MCF 10A (cell line): ENCODE data around the gene GRM8. TPM values are rescaled to one million over a fixed set of nuclear protein-coding genes. Genes with fewer than 3 reads are reported as not detected.

Source experiments
- BruUV-seq: library from RNA; stranded (reverse); fragments of 400-500 nt; replicated peaks from 2 replicates; lab custom pipeline; 2021; lab: Mats Ljungman, UMichigan
- CTCF ChIA-PET: fragments of 300-600 bp; sonication (Branson Sonifier 250); formaldehyde crosslinking; extraction: SDS; loops from one replicate; lab custom pipeline; 2021; ENCODE audit warnings: antibody characterized with exemption, inconsistent platforms; lab: Yijun Ruan, JAX
- POLR2A ChIA-PET: fragments of 300-600, 350-650 bp; sonication (Branson Sonifier 250); formaldehyde crosslinking; extraction: SDS; loops from one replicate; lab custom pipeline; 2020; ENCODE audit warnings: antibody characterized with exemption, inconsistent platforms; lab: Yijun Ruan, JAX
- DNase-seq: peaks from one replicate; pipeline ENCODE4 v3.0.0-alpha.2; 2018; ENCODE audit not compliant: unreplicated experiment
- H3K27ac Mint-ChIP-seq: one replicate; pipeline ENCODE4 v1.8.0; 2022; ENCODE audit warnings: mild to moderate bottlenecking, low read depth, mixed read lengths; ENCODE audit not compliant: unreplicated experiment
- H3K27me3 Mint-ChIP-seq: one replicate; pipeline ENCODE4 v1.8.0; 2022; ENCODE audit warnings: mixed read lengths; ENCODE audit not compliant: insufficient read depth, unreplicated experiment
- H3K36me3 Mint-ChIP-seq: one replicate; pipeline ENCODE4 v1.8.0; 2022; ENCODE audit warnings: mild to moderate bottlenecking, moderate library complexity, mixed read lengths; ENCODE audit not compliant: insufficient read depth, unreplicated experiment
- H3K4me1 Mint-ChIP-seq: one replicate; pipeline ENCODE4 v1.8.0; 2022; ENCODE audit warnings: mixed read lengths; ENCODE audit not compliant: insufficient read depth, unreplicated experiment
- H3K4me3 Mint-ChIP-seq: one replicate; pipeline ENCODE4 v1.8.0; 2022; ENCODE audit warnings: mild to moderate bottlenecking, moderate library complexity, mixed read lengths; ENCODE audit not compliant: unreplicated experiment
- H3K9me3 Mint-ChIP-seq: one replicate; pipeline ENCODE4 v1.8.0; 2022; ENCODE audit warnings: mixed read lengths; ENCODE audit not compliant: unreplicated experiment
- CTCF ChIP-seq: fragments of 200-600 bp; IDR thresholded peaks from one replicate; pipeline ENCODE4 v1.8.0; 2022; ENCODE audit warnings: antibody characterized with exemption, mild to moderate bottlenecking; ENCODE audit not compliant: unreplicated experiment
- intact Hi-C: fragments of 100-400 bp; cut with micrococcal nuclease; formaldehyde crosslinking; loops from 2 replicates; pipeline ENCODE4 v1.14.1; 2022
- total RNA-seq: library from RNA; stranded (reverse); gene quantifications from 2 replicates; pipeline ENCODE4 v1.2.3, GENCODE V29; 2022

Gene GRM8
- total RNA-seq, 1 experiment from 2014 or later: not detected

GRCh38 chr7:126485791-126486190 lies 767.0 kb downstream of the GRM8 start:
- H3K27ac Mint-ChIP-seq: no peak overlapping the region
- H3K4me3 Mint-ChIP-seq: no peak overlapping the region
- H3K4me1 Mint-ChIP-seq: peaks cover 5% of the 10 kb centered on the region
- ChIA-PET POLR2A (interaction anchor here (0.6 to 0.7 kb wide), 2 partner anchors 10 to 27 kb away, joined by 3 read pairs; no protein-coding TSS in a partner anchor), CTCF (interaction anchor here (0.6 kb wide), 1 partner anchor 49 kb away, joined by 4 read pairs; no protein-coding TSS in a partner anchor)
- TF ChIP-seq CTCF: no peak
- H3K36me3 Mint-ChIP-seq: no peaks in the 10 kb centered on the region
- DNase-seq: no peak
- intact Hi-C loops: no loop called here
- H3K9me3 Mint-ChIP-seq: peaks cover 7% of the 10 kb centered on the region
- BruUV-seq: no TSS peak
- H3K27me3 Mint-ChIP-seq: no peaks in the 10 kb centered on the region

GRCh38 chr7:126483972-126484371 lies 768.8 kb downstream of the GRM8 start:
- BruUV-seq: no TSS peak

GRCh38 chr7:126472825-126473224 lies 779.9 kb downstream of the GRM8 start:
- no TSS peak for BruUV-seq
- TF ChIP-seq CTCF: no peak
- Mint-ChIP-seq H3K9me3 (peaks cover 25% of the 10 kb centered on the region), H3K36me3 (no peaks in the 10 kb centered on the region), H3K27me3 (no peaks in the 10 kb centered on the region), H3K4me3 (no peak overlapping the region), H3K4me1 (no peaks in the 10 kb centered on the region), H3K27ac (no peak overlapping the region)
- DNase-seq: no peak
- intact Hi-C loops: no loop called here
- POLR2A ChIA-PET: no interaction called here
- CTCF ChIA-PET: no interaction called here

More at GRCh38 chr7:126483972-126484371, 768.8 kb downstream of the GRM8 start:
- no peak for DNase-seq
- Mint-ChIP-seq H3K4me1 (peaks cover 5% of the 10 kb centered on the region), H3K27ac (no peak overlapping the region), H3K36me3 (no peaks in the 10 kb centered on the region), H3K4me3 (no peak overlapping the region), H3K27me3 (no peaks in the 10 kb centered on the region), H3K9me3 (peaks cover 15% of the 10 kb centered on the region)
- ChIA-PET POLR2A (no interaction called here), CTCF (no interaction called here)
- intact Hi-C loops: no loop called here
- TF ChIP-seq CTCF: no peak

- H3K4me3 Mint-ChIP-seq: no peak overlapping the region
- CTCF ChIA-PET: no interaction called here
- H3K27ac Mint-ChIP-seq: no peak overlapping the region
- no peak for DNase-seq
- H3K36me3 Mint-ChIP-seq: no peaks in the 10 kb centered on the region
- no peaks in the 10 kb centered on the region for H3K9me3 Mint-ChIP-seq
- H3K27me3 Mint-ChIP-seq: no peaks in the 10 kb centered on the region
- intact Hi-C loops: no loop called here
- POLR2A ChIA-PET: no interaction called here
- BruUV-seq: no TSS peak
- no peak for TF ChIP-seq CTCF
- no peaks in the 10 kb centered on the region for H3K4me1 Mint-ChIP-seq
Measured at GRCh38 chr7:126462405-126462804, 790.3 kb downstream of the GRM8 start.
